ENCODE results near the gene SPTAN1.
A peak's percentile ranks its signal among the peaks of the same experiment; 100 is the strongest.
"Not testable (repeated sequence)": the region's sequence is repeated elsewhere in the genome, so short reads cannot be mapped to it uniquely, and the experiment has no call there.

Gene SPTAN1

GRCh38 chr9:128632486-128632885 lies 80.1 kb downstream of the SPTAN1 start:
- no peak for DNase-seq (ENCODE audit: low spot score)

GRCh38 chr9:128633057-128633456 lies 80.7 kb downstream of the SPTAN1 start:
- DNase-seq (ENCODE audit: low spot score), result no peak

- no peak for DNase-seq (ENCODE audit: low spot score)
These were observed 81.2 kb downstream of the SPTAN1 start for GRCh38 chr9:128633601-128634000.

GRCh38 chr9:128634111-128634510 lies 81.7 kb downstream of the SPTAN1 start:
- DNase-seq (ENCODE audit: low spot score), result no peak

- DNase-seq (ENCODE audit: low spot score), result no peak
These were observed 82.4 kb downstream of the SPTAN1 start for GRCh38 chr9:128634651-128635262.

GRCh38 chr9:128635266-128636023 lies 83.1 kb downstream of the SPTAN1 start:
- DNase-seq (ENCODE audit: low spot score), result peak; percentile 99

- peak; percentile 85 for DNase-seq (ENCODE audit: low spot score)
These were observed 83.6 kb downstream of the SPTAN1 start for GRCh38 chr9:128636024-128636390.

GRCh38 chr9:128636556-128637530 lies 84.5 kb downstream of the SPTAN1 start:
- DNase-seq (ENCODE audit: low spot score), result peak; percentile 24

GRCh38 chr9:128637656-128638055 lies 85.3 kb downstream of the SPTAN1 start:
- no peak for DNase-seq (ENCODE audit: low spot score)

GRCh38 chr9:128638580-128638979 lies 86.2 kb downstream of the SPTAN1 start:
- no peak for DNase-seq (ENCODE audit: low spot score)

- DNase-seq (ENCODE audit: low spot score), result no peak
These were observed 88.2 kb downstream of the SPTAN1 start for GRCh38 chr9:128640603-128641002.

- no peak for DNase-seq (ENCODE audit: low spot score)
These were observed 90.4 kb downstream of the SPTAN1 start for GRCh38 chr9:128642675-128643245.

GRCh38 chr9:128643519-128644300 lies 91.3 kb downstream of the SPTAN1 start:
- DNase-seq (ENCODE audit: low spot score), result peak; percentile 12

- not testable (repeated sequence) for DNase-seq (ENCODE audit: low spot score)
These were observed 95.8 kb downstream of the SPTAN1 start for GRCh38 chr9:128648206-128648605.

- no peak for DNase-seq (ENCODE audit: low spot score)
These were observed 99.4 kb downstream of the SPTAN1 start for GRCh38 chr9:128651798-128652197.

GRCh38 chr9:128653908-128654307 lies 101.5 kb downstream of the SPTAN1 start:
- DNase-seq (ENCODE audit: low spot score), result no peak

GRCh38 chr9:128654481-128654880 lies 102.1 kb downstream of the SPTAN1 start:
- DNase-seq (ENCODE audit: low spot score), result no peak

GRCh38 chr9:128656416-128657343 lies 104.3 kb downstream of the SPTAN1 start, which contains the start of gene DYNC2I2:
DYNC2I2 (minus strand) TSS chr9:128656847; CDS start chr9:128656726, 121 bp downstream.
- DNase-seq (ENCODE audit: low spot score), result peak; percentile 96

- DNase-seq (ENCODE audit: low spot score), result no peak
These were observed 104.9 kb downstream of the SPTAN1 start for GRCh38 chr9:128657344-128657704.

- no peak for DNase-seq (ENCODE audit: low spot score)
These were observed 105.4 kb downstream of the SPTAN1 start for GRCh38 chr9:128657796-128658195.
